SHP77 treated with DMSO at 0.1 percent for 48 hours (cell line): Measurements from ENCODE around the gene FAM131A.

Experiments
- DNase-seq: peaks from one replicate; lab custom pipeline; 2025; lab: John Stamatoyannopoulos, UW

The FAM131A gene

GRCh38 chr3:184341925-184342324 lies 4.5 kb downstream of the FAM131A start:
- no peak for DNase-seq

DNA sequence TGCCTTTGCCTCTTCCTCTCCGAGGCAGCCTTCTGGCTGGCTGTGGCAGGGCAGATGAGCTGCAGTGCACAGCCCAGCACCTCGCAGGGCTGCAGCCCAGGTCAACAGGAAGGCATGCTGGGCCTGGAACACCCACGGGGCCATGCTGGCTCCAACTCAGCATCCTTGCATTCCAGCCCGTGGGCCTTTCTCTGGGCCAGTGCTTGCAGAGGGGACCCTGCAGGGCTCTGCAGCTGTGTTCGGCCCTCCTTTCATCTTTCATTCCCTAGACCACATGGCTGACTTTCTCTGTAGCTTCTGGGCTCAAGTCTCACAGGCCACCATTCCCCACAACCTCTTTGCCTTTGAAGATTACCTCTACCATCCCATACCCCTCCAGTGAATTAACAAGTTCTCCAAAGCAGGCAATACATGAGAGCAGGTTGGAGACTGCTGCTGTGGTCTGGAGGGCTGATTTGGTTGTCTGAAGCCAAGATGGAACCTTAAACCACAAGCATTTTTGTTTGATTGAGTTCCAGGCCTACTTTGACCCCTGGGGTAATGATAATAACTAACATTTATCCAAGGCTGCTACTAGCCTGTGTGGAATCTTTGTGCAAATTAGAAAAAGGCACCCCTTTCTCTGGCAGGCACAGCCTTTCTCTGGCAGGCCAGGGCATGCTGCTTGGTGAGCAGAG lies 5.9 kb downstream of the FAM131A start:
- no peak for DNase-seq

DNA sequence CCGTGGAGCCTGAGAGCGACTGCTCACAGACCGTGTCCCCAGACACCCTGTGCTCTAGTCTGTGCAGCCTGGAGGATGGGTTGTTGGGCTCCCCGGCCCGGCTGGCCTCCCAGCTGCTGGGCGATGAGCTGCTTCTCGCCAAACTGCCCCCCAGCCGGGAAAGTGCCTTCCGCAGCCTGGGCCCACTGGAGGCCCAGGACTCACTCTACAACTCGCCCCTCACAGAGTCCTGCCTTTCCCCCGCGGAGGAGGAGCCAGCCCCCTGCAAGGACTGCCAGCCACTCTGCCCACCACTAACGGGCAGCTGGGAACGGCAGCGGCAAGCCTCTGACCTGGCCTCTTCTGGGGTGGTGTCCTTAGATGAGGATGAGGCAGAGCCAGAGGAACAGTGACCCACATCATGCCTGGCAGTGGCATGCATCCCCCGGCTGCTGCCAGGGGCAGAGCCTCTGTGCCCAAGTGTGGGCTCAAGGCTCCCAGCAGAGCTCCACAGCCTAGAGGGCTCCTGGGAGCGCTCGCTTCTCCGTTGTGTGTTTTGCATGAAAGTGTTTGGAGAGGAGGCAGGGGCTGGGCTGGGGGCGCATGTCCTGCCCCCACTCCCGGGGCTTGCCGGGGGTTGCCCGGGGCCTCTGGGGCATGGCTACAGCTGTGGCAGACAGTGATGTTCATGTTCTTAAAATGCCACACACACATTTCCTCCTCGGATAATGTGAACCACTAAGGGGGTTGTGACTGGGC lies 7.3 kb downstream of the FAM131A start:
- DNase-seq = no peak

DNA sequence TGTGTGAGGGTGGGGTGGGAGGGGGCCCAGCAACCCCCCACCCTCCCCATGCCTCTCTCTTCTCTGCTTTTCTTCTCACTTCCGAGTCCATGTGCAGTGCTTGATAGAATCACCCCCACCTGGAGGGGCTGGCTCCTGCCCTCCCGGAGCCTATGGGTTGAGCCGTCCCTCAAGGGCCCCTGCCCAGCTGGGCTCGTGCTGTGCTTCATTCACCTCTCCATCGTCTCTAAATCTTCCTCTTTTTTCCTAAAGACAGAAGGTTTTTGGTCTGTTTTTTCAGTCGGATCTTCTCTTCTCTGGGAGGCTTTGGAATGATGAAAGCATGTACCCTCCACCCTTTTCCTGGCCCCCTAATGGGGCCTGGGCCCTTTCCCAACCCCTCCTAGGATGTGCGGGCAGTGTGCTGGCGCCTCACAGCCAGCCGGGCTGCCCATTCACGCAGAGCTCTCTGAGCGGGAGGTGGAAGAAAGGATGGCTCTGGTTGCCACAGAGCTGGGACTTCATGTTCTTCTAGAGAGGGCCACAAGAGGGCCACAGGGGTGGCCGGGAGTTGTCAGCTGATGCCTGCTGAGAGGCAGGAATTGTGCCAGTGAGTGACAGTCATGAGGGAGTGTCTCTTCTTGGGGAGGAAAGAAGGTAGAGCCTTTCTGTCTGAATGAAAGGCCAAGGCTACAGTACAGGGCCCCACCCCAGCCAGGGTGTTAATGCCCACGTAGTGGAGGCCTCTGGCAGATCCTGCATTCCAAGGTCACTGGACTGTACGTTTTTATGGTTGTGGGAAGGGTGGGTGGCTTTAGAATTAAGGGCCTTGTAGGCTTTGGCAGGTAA lies 8.1 kb downstream of the FAM131A start:
- peak; percentile 19 for DNase-seq

DNA sequence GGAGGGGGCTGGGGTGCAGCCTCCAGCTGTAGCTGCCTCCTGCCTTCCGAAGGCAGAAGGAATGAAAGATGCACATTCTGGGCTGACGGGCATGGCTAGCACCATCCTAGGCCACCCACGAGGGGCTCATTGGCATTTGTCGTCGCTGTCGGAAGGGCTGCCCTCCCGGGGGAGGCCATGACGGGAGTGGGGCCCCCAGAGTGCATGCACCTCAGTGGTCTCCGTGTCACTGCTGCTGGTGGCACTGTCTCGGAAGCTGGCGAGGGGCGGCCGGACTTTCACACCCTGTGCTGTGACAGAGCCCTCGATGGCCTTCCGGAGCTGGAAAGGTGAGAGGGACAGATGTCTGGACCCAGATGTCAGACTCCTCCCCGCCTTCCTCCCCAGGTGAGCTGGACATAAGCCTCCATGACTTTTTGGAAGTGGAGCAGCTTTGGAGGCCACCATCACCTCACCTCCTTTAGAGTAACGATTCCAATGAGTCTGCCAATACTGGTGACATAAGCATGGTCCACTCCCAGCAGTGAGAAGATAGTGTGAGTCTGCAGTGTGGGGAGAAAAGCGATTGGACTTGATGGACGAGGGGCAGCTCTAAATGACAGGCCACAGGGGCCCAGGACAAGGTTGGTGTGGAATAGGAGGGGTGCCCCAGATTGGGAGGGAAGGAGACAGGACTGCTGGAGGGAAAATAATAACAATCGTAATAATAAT lies 9.2 kb downstream of the FAM131A start:
- DNase-seq = no peak

GRCh38 chr3:184347321-184348056 lies 10.1 kb downstream of the FAM131A start:
- no peak for DNase-seq

DNA sequence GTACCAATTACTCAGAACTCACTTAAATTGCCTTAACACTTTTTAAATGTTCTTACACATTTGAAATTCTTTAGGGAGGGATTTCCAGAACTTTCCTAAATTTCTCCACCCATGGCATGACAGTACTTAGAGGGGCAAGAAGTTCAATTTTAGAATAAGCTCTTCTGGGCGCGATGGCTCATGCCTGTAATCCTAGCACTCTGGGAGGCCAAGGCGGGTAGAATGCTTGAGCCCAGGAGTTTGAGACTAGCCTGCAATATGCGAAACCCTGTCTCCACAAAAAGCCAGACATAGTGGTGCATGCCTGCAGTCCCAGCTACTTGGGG lies 10.6 kb downstream of the FAM131A start:
- DNase-seq = no peak

DNA sequence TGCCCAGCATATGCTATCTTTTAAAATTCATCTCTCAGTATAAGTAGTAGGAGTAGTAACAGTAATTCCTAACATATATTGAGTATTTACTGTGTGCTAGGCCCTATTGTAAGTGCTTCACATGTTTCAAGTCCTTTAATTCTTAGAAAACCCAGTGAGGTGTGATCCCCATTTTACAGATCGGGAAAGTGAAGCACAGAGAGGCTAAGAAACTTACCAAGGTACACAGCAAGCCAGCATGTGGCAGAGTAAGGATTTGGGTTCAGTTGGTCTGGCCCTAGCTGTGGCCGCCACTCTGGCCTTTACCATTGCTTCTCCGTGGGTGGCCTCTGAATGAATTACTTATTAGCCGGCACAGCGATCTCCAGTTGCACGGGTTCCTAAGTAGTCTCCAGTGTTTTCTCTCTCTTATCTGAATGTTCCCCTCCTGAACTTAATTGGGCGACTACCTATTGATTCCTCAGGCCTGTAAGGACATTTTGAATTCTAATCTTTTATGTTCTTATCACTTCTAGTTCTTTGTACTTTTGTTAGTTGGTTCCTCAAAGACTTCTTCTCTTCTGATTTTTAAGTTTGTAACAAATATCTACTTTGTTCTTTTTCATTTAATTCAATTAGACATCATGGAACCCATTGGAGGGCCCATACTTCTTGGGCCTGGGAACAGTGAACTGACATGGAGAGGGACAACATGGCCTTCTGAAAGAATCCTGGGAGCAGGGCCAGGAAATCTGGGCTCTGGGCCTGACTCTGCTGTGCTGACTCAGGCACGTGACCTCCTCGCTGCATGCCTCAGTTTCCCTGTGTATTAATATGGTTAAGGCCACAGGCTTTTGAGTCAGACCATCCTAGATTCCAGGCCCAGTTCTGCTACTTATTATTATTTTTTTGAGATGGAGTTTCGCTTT lies 12.4 kb downstream of the FAM131A start:
- no peak for DNase-seq

GRCh38 chr3:184350618-184351017 lies 13.2 kb downstream of the FAM131A start:
- no peak for DNase-seq

GRCh38 chr3:184351511-184352148 lies 14.2 kb downstream of the FAM131A start:
- DNase-seq = no peak

DNA sequence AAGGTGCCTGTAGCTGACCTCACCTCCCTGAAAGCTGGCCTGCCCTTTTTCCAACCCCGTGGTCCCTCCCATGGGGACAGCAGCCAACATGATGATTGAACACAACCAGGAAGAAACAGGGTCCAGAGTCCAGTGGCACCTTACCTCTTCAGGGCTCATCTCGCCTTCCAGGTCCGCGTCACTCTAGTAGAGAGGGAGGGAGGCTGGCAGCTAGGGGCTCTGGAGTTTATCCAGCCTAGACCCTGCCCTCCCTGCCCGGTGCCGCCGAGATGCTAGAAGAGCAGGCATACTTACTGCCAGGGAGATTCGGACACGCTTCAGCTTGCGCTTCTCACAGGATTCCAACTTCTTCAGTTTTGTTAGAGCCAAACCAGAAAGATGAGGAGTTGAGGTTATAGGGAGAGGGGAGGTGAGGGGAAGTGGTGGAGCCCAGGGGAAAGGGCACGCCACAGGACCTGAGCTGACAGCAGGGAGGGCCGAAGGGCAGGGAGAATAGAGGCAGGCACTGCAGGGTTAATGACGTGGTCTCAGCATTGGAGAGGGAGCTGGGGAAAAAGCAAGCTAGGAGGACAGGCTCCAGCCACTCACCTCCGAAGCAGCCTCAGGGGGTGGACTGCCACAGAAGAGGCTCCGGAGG lies 14.9 kb downstream of the FAM131A start:
- DNase-seq = no peak

DNA sequence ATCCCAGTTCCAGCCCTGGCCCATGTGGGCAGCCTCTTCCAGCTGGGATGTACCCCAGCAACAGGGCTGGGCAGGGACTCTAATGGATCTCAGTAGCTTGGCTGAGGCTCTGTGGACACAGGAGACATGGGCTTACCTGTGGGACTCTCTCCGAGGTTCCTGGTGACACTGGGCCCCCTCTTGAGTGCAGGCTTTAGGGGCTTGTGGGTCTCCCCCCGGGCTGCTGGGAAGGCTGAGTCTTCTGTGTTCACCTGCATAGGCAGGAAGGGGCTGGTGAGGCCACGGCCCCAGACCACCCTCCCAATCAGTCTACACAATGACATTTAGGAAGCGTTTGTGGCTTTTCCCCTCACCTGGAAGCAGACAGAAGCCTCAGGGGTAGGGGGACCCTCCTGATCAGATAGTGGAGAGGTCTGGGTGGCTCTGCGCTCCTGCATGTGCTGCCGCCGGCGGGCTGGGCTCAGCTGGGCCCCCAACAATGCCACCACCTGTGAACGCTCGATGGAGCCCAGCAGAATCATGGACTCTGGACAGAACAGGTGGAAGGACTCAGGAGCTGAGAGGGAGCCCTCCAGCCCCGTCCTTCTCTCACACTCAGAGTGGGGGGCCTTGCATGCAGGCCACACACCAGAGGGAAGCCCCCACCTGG lies 15.6 kb downstream of the FAM131A start:
- no peak for DNase-seq

GRCh38 chr3:184353546-184353941 lies 16.1 kb downstream of the FAM131A start:
- DNase-seq = no peak

- no peak for DNase-seq
These were observed 16.8 kb downstream of the FAM131A start for GRCh38 chr3:184354121-184354728.

GRCh38 chr3:184354754-184355153 lies 17.4 kb downstream of the FAM131A start:
- DNase-seq = no peak

GRCh38 chr3:184355261-184356040 lies 18.1 kb downstream of the FAM131A start:
- DNase-seq = no peak

GRCh38 chr3:184357248-184358123 lies 20.1 kb downstream of the FAM131A start:
- no peak for DNase-seq
